Body of pancreas (tissue), 4 donors: ENCODE measurements around the gene RGL3.

Experiments used
- CTCF ChIP-seq, 7 experiments: fragments of 450-650 bp in 4 of 7; fragments of 200-600 bp in 3 of 7; sonication (generic) in 3 of 7; IDR thresholded peaks; one replicate each; pipeline ENCODE4 v1.5.1; 2016 to 2019; ENCODE audit warnings: antibody characterized with exemption in 7 of 7
- POLR2A ChIP-seq, 3 donors: fragments of 450-650 bp; IDR thresholded peaks; one replicate each; pipeline ENCODE4 v1.6.1; 2016; ENCODE audit warnings: antibody characterized with exemption in 3 of 3, mild to moderate bottlenecking in 2 of 3

DNA sequence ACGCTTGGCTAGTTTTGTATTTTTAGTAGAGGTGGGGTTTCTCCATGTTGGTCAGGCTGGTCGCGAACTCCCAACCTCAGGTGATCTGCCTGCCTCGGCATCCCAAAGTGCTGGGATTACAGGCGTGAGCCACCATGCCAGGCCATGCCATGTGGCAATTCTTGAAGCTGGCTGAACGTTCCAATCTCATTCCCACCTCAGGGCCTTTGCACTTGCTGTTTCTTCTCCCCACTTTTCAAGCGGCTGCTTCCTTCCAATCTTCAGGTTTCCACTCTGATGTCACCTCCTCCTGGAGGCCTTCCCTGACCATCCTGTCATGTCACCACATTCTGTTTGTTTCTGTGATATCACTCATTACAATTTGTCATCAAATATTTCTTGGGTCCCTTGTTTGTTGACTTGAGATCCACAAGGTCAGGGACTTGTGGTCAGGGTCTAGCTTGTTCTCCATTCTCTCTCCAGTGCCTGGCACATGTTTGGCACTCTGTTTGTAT lies 39.2 kb downstream of the RGL3 start:
- TF ChIP-seq CTCF (IDR thresholded peaks at IDR 0.05) (no peak), POLR2A (IDR thresholded peaks at IDR 0.05) (no peak)
